Sciatic nerve (tissue), 2 donors: Measurements from ENCODE around the gene APBB1. TPM values are rescaled to one million over a fixed set of nuclear protein-coding genes. Genes with fewer than 3 reads are reported as not detected.
"Not testable (repeated sequence)": the region's sequence is repeated elsewhere in the genome, so short reads cannot be mapped to it uniquely, and the experiment has no call there.

ENCODE experiments used
- ATAC-seq: fragments of 200-7000 bp; cut with Tn5 transposase; one replicate; pipeline ENCODE4 v1.9.1; 2020; ENCODE audit warnings: mild to moderate bottlenecking, moderate library complexity
- DNase-seq: peaks from one replicate; pipeline ENCODE4 v3.0.0-alpha.2; 2020; ENCODE audit warnings: low spot score
- intact Hi-C: fragments of 100-400 bp; cut with DNase I; formaldehyde crosslinking; loops from one replicate; pipeline ENCODE4 v1.14.2; 2022
- total RNA-seq: library from RNA; stranded (reverse); fragmentation: NEBNext Ultra II Directional; extraction: Animal tissue kit (Norgen Biotek cat#: 25700); gene quantifications from one replicate; pipeline ENCODE4 v1.2.1, GENCODE V29; 2021
- donor health status: DM: no; HTN: no; CAD: no.
- donor health status: DM: no; HTN: no; CAD: no.

Gene APBB1
- total RNA-seq, 1 donor from 2014 or later = 65.5 TPM

- intact Hi-C loops = no loop called here
- no peak for ATAC-seq
These were observed 21.7 kb downstream of the APBB1 start for GRCh38 chr11:6397156-6397555.

GRCh38 chr11:6395470-6396060 is 23.3 kb downstream of the APBB1 start:
- DNase-seq = no peak
- intact Hi-C loops = no loop called here
- ATAC-seq = no peak

More at GRCh38 chr11:6397156-6397555, 21.7 kb downstream of the APBB1 start:
- no peak for DNase-seq

DNA sequence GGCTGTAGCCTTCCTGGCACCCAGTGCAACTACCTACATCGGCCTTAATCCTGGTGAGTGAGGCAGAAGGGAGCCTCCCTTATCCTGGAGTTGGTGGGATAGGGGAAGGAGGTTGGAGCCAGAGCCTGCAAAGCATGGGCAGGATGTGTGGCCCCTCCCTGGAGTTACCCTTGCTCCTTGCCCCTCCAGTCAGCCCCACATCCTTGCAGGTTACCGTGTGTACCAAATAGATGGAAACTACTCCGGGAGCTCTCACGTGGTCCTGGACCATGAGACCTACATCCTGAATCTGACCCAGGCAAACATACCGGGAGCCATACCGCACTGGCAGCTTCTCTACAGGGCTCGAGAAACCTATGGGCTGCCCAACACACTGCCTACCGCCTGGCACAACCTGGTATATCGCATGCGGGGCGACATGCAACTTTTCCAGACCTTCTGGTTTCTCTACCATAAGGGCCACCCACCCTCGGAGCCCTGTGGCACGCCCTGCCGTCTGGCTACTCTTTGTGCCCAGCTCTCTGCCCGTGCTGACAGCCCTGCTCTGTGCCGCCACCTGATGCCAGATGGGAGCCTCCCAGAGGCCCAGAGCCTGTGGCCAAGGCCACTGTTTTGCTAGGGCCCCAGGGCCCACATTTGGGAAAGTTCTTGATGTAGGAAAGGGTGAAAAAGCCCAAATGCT is 24.8 kb downstream of the APBB1 start:
- ATAC-seq (no peak), DNase-seq (no peak)
- intact Hi-C loops = no loop called here

DNA sequence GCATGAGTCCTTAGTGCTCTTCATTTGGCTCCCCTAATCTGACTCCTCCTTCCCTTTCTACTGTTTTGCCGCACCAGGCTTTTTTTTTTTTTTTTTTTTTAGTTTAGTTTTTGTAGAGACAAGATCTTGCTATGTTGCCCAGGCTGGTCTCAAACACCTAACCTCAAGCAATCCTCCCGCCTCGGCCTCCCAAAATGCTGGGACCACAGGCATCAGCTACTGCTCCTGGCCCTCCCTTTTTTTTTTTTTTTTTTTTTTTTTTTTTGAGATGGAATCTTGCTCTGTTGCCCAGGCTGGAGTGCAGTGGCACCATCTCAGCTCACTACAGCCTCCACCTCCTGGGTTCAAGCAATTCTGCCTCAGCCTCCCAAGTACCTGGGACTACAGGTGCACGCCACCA is 26.6 kb downstream of the APBB1 start:
- intact Hi-C loops, ATAC-seq: not testable (repeated sequence)

DNA sequence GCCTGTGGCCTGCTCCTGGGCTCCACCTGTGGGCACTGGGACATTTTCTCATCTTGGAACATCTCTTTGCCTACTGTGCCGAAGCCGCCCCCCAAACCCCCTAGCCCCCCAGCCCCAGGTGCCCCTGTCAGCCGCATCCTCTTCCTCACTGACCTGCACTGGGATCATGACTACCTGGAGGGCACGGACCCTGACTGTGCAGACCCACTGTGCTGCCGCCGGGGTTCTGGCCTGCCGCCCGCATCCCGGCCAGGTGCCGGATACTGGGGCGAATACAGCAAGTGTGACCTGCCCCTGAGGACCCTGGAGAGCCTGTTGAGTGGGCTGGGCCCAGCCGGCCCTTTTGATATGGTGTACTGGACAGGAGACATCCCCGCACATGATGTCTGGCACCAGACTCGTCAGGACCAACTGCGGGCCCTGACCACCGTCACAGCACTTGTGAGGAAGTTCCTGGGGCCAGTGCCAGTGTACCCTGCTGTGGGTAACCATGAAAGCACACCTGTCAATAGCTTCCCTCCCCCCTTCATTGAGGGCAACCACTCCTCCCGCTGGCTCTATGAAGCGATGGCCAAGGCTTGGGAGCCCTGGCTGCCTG is 27.3 kb downstream of the APBB1 start:
- intact Hi-C loops = no loop called here
- DNase-seq = no peak
- no peak for ATAC-seq

More for the DNA sequence above, 26.6 kb downstream of the APBB1 start:
- DNase-seq = not testable (repeated sequence)

DNA sequence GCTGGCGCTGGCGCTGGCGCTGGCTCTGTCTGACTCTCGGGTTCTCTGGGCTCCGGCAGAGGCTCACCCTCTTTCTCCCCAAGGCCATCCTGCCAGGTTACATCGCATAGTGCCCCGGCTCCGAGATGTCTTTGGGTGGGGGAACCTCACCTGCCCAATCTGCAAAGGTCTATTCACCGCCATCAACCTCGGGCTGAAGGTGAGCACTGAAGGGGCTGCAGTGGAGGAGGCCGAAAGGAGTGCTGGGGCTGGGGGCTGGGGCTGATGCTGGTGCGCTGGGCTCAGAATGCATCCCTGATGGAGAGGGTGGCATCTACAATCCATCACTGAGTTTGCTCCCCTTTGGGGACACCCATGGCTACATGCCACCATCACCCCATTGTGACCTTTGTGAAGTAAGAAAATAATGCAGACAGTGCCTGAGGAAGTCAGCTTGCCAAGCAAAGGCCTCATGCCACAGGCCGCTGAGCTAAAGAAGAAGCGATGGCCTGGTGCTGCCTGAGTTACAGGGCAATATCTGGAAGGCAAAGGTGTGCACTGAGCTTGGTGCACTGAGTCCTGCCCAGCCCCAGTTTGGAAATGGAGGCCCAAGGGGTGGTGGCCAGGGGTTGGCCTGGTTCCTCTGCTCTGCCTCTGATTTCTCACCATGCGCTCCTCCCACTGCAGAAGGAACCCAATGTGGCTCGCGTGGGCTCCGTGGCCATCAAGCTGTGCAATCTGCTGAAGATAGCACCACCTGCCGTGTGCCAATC is 28.0 kb downstream of the APBB1 start:
- ATAC-seq (no peak), DNase-seq (no peak)

DNA sequence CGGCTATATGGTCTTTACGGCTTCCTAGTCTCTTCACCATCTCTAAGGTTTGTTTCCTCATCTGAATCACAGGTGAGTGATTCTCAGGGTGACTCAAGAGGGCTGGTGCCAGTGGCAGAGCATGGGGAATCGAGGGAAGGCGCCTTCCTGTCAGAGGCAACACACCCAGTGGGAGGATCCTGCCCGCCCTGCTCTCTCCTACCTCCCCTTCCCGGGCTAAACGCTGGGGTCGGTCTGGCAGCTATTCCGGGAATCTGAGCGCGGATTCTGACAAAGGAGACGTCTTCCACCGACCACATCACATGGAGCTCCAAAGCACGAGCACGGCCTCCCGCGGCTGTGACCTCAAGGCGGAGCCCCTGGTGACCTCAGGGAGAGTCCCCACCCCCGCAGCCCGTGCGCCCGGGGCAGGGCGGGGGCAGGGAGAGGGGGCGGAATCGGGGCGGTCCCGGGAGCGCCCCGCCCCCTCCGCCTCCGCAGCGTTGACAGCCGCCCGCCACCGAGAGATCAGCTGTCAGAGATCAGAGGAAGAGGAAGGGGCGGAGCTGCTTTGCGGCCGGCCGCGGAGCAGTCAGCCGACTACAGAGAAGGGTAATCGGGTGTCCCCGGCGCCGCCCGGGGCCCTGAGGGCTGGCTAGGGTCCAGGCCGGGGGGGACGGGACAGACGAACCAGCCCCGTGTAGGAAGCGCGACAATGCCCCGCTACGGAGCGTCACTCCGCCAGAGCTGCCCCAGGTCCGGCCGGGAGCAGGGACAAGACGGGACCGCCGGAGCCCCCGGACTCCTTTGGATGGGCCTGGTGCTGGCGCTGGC is 28.8 kb downstream of the APBB1 start, which contains the start of gene SMPD1:
Gene SMPD1, plus strand, starts transcription at position 570 of the 813 bp plus-strand sequence. Its CDS starts 125 bp downstream, at position 695.
- ATAC-seq (peak; percentile 98), DNase-seq (peak; percentile 95)
- intact Hi-C loops = no loop called here

More for the DNA sequence above, 28.0 kb downstream of the APBB1 start:
- intact Hi-C loops = no loop called here

DNA sequence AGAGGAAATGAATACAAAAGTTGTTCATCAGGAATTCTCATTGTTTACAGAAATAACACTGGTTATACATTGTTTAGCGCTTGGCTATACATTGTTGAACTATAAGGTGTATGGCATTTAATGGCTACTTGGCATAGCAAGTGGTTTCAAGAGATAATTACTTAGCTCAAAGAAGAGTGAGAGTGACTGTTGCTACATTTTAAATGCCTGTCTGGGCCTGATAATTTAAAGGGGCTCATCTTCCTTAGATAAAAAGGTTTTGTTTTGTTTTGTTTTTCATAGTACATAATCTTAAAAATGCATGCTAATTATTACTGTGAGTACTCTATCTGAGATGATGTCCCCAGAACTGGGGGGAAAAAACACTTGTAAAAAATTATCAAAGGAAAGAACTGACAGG is 30.1 kb downstream of the APBB1 start:
- ATAC-seq = no peak
- DNase-seq = no peak
- intact Hi-C loops = no loop called here

DNA sequence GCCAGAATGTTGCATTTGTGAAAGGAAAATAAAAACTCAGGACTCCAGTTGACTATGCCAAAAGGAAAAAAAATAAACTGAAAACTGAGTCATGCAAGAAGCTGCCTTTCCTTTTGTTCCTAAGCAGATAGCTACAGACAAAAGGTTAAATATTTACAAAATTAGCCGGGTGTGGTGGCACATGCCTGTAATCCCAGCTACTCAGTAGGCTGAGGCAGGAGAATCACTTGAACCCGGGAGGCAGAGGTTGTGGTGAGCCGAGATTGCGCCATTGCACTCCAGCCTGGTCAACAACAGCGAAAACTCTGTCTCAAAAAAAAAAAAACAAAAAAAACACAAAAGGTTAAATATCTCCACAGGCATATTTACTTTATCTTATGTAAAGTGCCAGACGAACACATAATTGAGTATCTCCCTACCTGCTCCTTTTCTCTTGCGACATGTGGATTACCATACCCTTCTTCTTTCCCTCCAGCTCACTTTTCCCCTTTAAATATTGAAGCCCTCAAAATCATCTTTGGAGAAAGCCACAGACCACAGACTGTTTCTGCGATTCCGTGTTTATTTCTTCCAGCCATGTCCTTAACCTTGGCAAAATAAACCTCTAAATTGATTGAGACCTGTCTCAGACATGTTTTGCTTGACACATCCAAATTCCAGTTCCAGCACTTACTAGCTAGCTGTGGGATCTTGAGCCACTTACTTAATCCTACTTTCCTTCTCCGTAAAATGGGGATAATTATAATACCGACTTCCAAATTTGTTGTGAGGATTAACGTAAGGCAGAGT is 30.9 kb downstream of the APBB1 start:
- intact Hi-C loops = no loop called here
- ATAC-seq = no peak
- no peak for DNase-seq

DNA sequence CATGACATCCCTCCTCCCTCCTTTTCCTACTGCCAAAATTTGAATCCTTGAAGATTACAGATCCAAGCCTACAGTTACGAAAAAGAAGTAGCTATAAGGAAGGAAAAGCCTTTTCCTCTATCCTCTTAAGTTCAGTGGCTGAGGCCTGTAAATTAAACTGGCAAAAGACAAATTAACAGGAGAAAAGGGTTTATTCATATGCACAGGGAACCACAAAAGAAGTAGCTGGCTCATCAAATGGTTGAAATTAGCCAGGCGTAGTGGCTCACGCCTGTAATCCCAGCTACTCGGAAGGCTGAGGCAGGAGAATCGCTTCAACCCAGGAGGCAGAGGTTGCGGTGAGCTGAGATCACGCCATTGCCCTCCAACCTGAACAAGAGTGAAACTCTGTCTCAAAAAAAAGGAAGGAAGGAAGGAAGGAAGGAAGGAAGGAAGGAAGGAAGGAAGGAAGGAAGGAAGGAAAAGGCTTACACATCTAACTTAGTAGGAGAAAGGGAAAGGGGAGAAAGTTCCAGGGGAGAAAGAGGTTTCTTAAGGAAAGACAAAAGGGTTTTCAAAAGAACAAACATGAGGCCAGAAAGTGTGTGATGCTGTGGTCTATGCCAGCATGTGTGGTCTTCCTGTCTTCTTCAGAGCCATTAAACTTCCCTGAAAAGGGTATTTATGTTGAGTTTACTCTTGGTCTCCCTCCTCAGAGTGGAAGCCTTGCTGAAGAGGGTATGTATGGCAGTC is 33.7 kb downstream of the APBB1 start:
- intact Hi-C loops = no loop called here
- no peak for DNase-seq
- no peak for ATAC-seq

DNA sequence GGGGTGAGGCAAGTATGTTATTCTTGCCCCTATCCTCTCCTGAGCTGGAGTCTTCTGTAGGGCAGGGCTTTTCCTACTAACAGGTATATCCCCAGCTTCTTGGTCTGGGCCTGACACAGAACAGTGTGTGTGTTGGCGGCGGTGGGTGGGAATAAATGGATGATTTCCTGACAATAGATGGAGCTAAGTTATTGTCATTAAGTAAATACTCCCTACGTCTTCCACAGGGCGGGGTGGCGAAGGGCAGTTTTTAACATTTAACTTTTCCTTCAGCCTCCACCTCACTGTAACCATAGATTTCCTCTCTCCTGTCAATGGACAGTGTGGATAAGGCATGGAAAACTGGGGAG is 40.3 kb downstream of the APBB1 start:
- intact Hi-C loops = no loop called here
- DNase-seq (no peak), ATAC-seq (peak; percentile 8)

- ATAC-seq (peak; percentile 39), DNase-seq (no peak)
- intact Hi-C loops = no loop called here
These were observed 40.8 kb downstream of the APBB1 start for GRCh38 chr11:6377902-6378639.

GRCh38 chr11:6371825-6372224 is 47.1 kb downstream of the APBB1 start:
- intact Hi-C loops = no loop called here
- DNase-seq (no peak), ATAC-seq (no peak)

DNA sequence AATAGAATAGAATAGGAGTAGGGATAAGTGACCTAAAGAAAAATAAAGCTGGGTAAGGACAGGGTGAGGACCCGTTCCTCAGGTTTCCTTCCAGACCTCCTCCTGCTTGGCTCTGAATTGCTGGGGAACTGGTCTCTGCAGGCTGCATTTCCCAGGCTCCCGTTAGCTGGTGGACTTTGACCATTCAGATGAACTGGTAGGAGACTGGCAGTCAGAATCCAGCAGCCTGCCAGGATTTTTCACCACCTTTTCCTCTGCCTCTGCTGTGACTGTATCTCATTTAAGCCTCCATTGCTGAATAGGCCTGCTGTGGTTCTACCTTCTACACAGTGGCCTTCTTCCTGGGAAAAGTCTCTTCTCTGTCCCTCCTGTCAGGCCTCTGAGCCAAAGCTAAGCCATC is 53.2 kb downstream of the APBB1 start:
- DNase-seq (no peak), ATAC-seq (no peak)
- intact Hi-C loops = loop anchor here (10.0 kb wide), 1 partner anchor 111 kb away; the partner anchor contains the start of gene CCKBR

DNA sequence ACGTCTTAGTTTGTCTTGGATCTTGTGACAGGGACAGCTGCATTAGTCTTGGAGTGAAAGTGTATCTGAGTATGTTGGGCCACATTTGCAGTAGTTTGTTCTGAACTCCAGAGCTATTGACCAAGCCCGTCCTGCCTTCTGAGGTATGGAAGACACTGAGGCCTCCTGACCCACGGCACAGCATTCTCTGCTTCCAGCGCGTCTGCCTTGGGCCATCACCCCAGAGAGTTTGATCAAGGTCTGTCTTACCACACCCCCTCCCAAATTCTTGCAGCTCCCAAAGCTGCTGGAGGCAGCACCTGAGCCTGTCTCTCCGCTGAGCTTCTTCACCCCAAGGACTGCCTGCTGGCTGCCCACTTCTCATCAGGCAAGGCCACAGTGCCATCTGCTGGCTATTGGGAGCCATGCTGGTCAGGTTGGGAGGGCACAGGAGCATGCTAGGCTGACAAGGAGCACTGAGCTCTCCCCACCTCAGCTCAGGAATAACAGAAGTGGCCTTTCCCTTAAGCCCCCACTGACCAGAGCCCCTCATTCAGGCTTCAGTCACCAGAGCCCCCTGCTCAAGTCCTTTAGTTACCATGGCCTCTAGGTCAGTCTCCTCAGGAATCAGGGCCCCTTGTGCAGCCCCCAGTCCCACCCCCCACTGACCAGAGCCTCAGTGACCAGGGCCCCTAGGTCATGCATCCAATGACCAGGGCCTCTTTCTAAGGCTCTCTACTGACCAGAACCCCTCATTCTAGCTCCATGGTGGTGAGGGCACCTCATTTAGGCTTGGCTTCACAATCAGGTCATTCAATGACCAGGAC is 55.8 kb downstream of the APBB1 start:
- DNase-seq (peak; percentile 88), ATAC-seq (peak; percentile 97)
- intact Hi-C loops = loop anchor here (5.0 to 10.0 kb wide), 2 partner anchors 108 to 1016 kb away; partner anchors contain the start of gene CCKBR
